Mammary epithelial cell (primary cell): ENCODE data around the gene TFR2.

Source experiments
- EZH2 ChIP-seq: IDR thresholded peaks from 2 replicates; pipeline ENCODE4 v1.6.1; 2012; ENCODE audit warnings: low read length, inconsistent platforms, borderline replicate concordance
- TF ChIP-seq, protein P1 (sequence below), 2 donors: IDR thresholded peaks in 1 of 2; conservative IDR thresholded peaks in 1 of 2; 2 replicates each; pipeline ENCODE4 v1.5.1; 2011 to 2012; ENCODE audit warnings: inconsistent platforms in 2 of 2, low read length in 2 of 2, mild to moderate bottlenecking in 2 of 2, control low read depth in 1 of 2, low read depth in 1 of 2; ENCODE audit not compliant: insufficient read depth in 1 of 2; ENCODE audit errors: extremely low read depth in 1 of 2

DNA sequence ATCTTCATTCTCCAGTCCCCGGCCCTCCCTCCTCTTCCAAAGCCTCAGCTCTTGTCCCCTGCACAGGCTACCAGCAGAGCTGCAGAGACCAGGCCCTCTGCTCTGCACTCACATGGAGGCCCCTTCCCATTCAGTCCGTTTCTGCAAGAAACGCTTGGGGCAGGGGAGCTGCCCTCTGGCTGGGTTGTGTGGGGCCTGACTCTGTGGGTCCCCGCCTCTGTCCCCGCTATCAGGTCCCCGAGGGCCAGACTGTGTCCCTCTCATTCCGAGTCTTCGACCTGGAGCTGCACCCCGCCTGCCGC is 37.7 kb downstream of the TFR2 start:
- TF ChIP-seq, protein P1, sequence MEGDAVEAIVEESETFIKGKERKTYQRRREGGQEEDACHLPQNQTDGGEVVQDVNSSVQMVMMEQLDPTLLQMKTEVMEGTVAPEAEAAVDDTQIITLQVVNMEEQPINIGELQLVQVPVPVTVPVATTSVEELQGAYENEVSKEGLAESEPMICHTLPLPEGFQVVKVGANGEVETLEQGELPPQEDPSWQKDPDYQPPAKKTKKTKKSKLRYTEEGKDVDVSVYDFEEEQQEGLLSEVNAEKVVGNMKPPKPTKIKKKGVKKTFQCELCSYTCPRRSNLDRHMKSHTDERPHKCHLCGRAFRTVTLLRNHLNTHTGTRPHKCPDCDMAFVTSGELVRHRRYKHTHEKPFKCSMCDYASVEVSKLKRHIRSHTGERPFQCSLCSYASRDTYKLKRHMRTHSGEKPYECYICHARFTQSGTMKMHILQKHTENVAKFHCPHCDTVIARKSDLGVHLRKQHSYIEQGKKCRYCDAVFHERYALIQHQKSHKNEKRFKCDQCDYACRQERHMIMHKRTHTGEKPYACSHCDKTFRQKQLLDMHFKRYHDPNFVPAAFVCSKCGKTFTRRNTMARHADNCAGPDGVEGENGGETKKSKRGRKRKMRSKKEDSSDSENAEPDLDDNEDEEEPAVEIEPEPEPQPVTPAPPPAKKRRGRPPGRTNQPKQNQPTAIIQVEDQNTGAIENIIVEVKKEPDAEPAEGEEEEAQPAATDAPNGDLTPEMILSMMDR (conservative IDR thresholded peaks at IDR 0.05 in 1 of 2, IDR thresholded peaks at IDR 0.05 in 1 of 2; ENCODE audit: extremely low read depth in 1 of 2, insufficient read depth in 1 of 2, low read depth in 1 of 2, low read length in 2 of 2), result no peak
- no peak for TF ChIP-seq EZH2
